Measurements from ENCODE around the gene S100P.

Gene S100P

DNA sequence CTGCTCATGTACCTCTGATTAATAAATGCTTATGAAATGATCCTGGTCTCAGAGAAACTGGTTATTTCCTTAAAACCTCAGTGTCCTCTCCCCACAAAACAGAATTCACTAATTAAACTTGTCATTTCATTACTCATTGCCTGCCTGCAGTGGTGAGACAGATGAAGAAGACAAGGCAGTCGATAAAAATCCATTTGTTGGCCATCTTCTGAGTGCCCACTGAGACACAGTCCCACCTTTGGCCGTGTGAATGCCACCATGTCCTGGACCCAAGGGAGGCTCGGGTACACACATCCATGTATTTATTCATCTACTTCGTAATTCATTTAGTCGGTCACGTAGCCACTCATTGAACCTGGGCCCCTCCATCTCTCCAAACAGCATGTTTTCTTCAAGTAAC is 3.5 kb downstream of the S100P start:
- no peak for DNase-seq (ENCODE audit: low read depth)

DNA sequence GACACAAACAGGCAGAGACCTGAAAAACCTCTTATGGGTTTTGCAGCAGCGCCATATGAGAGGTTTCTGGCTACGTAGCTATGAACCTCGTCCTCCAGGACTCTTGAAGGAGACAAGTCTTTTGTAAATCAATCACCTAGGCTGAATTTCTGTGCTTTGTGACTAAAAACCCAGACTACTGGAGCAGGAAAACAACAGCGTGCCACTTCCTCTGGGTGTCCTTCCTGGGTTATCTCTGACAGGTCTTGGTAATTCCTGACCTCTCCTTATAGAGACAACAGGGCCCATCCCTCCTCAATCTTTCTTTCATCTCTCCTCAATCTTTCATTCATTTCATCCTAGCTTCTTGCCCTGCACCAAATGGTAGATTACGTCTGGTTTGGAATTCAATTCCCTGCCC is 5.7 kb downstream of the S100P start:
- no peak for DNase-seq (ENCODE audit: low read depth)

DNA sequence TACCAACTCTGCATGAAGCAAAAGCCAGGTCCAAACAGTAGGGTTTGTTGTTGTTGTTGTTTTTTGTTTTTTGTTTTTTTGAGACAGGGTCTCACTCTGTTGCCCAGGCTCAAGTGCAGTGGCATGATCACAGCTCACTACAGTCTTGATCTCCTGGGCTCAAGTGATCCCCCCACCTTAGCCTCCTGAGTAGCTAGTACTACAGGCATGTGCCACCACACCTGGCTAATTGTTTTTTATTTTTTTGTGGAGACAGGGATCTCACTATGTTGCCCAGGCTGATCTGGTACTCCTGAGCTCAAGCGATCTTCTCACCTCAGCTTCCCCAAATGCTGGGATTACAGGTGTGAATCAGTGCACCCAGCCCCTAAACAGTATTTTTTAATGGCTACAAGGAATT is 6.2 kb downstream of the S100P start:
- no peak for DNase-seq (ENCODE audit: low read depth)

DNA sequence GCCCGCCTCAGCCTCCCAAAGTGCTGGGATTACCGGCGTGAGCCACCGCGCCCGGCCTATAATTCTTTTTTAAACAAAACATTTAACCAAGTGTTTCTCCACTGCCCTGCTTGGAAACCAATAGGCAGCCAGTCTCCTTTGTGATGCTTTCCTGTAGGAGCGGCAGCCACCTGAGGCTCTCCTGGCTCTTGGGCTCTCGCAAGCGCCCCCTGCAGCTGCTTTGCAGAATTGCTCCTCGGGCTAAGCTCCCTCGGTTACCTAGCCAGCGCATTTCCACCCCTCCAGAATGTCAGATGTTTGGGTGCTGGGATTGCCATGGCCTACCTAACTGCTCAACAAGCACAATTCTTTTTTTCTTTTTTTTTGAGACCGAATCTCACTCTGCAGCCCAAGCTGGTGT is 7.7 kb downstream of the S100P start:
- no peak for DNase-seq (ENCODE audit: low read depth)

DNA sequence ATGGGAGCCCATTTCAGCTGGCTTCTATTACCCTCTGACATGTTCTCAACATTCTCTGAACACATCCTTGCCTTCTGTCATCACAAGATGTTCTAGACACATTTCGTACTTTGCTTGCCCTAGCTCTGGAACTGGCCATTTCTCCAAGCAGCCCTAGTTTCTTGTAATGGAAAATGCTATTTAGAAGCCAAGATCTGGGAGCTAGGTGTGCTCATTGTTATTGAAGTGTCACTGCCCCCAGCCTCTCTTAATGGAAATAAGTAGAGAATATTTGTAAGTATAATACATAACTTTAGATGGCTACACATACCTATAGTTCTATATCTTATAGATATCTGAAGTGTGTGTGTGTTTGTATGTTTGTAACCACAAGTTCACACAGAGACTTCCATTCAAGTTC is 9.1 kb downstream of the S100P start:
- no peak for DNase-seq (ENCODE audit: low read depth)

DNA sequence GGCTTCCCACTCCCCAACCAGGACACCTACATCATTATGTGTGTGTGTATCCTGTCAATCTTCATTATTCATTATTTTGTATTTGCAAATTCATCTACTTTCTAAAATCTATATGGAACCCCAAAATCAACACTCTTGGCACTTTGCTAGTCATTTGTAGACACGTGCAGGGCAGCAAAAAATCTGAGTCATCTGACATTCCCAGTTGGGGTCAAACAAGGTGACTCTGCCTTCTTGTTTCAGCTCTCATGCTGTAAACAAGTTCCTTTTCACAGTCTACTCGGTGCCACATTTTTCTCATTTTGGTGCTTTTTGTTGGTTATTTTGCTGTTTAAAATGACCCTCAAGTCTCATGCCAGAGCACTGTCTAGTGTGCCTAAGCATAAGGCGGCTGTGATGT is 10.1 kb downstream of the S100P start:
- DNase-seq (ENCODE audit: low read depth): no peak

DNA sequence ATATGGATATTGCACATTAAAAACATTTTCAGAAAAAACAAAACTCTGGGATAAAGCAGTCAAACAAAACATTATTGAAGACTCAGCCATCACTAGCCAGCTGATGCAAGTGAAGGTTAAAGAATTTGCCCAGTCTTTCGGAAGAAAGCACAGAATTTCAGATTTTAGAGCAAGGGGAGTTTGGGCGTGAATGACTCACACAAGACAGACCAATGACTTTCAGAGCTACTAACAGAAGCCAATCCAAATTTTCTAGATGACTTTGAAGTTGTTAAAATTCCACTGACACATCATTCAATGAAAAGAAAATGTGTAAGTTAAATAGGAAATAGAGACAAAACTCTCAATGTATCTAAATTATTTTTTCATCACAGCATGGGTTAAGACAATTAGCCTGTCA is 12.0 kb downstream of the S100P start:
- DNase-seq (ENCODE audit: low read depth): no peak

DNA sequence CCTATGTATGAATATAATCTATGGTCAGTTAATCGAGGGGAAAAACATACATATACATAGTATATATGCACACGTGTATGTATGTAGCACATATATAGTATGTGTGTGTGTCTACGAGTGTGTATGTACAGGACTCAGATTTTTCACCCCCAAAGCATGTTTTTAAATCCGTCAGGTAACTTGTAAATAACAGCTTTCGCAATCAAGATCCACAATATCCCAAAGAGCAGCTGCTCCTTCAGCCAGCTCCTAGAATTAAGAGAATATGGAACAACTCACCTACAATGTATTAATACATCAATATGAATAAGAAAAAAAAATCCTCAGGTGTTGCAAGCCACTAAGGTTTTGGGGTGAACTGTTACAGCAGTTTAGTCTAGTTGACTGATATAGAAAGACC is 12.5 kb downstream of the S100P start:
- DNase-seq (ENCODE audit: low read depth): no peak

DNA sequence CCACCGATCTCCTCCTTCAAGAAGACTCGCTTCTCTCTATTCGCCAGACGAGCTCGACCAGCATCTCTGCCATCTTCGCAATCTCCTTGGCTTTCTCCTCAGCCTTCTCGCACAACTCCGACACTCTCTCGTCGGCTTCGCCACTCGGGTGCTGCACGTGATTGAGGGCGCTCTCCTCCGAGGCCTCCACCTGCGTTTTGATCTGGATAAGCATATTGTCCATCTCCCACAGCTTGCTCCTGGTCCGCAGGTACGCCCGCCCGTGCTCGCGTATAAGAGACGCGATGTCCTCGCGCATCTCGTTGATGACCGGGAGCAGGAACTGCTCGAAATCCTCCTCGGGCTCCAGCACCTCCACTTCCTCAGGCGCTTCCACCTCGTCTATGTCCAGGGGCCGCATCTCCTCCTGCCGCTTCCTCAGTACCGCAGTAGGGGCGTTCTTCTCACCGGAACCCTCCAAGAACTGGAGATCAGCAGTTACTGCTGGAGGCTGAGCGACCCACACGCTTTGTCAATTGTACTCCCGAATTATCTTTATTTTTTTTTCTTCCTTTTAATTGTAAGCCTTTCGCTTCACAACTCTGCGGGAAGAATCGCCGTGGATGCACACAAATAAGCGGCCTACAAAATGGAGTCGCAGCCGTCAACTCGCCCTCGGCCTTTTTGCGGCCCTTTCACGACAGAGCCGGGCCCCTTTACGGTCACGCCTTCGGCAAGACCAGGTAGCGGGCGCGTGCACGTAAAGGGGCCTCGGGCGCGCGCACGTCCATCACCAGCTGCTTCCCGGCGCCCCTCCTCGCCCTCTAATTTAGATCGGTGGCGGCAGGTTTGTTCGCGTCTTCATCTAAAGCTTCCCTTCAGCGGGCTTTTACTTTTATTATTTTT is 15.8 kb downstream of the S100P start, which contains the start of gene MRFAP1L1:
Gene MRFAP1L1 (minus strand): TSS at position 636 of the 885 bp plus-strand sequence. CDS start 236 bp downstream, at position 400.
- peak; percentile 94 for DNase-seq (ENCODE audit: low read depth)

DNA sequence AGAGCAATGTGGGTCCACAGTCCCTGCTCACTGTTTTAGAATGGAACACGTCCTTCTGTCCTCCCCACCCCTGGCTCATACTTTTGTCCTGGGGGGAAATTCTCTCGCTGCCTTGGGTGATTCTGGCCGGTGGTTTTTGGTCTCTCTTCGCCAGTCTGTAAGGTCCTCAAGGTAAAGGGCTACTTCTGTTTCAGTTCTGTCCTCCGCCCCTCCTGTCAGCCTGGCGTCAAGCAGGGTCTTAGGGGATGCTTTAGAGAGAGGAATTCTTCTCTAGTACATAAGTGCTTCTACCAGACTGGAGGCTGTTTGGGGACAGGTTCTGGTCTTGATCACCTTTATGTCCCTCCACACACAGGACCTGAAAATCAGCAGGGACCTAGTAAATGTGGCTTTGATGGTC is 16.6 kb downstream of the S100P start:
- DNase-seq (ENCODE audit: low read depth): no peak

DNA sequence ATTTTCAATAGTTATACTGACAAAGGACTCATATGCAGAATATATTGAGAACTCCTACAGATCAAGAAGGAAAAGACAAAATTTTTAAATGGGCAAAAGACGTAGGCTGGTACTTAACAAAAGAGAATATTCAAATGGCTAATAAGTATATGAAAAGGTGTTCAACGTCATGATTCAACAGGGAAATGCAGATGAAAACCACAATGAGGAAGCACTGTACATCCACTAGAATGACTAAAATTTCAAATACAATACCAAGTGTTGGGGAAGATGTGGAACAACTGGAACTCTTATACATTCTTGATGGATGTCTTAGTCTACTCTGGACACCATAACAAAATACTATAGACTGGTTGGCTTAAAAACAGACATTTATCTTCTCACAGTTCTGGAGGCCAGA is 17.3 kb downstream of the S100P start:
- no peak for DNase-seq (ENCODE audit: low read depth)

DNA sequence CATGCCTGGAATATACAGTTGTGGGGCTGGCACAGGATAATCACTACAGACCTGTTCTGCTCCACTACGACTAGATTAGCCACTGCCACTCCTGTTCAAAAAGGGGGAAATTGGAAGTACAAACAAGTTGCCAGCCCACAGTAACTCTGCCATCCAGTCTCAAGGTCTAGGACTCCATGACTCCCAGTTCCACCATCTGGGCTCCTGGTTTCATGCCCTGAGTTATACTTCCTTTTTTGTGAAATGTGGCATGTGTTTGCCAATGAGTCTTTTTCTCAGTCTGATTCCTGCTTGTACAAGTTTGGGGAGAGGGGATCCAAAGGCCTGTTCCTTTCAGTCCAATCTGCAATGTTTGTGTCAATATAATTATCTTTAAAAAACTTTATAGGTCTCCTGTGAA is 21.3 kb downstream of the S100P start:
- DNase-seq (ENCODE audit: low read depth): no peak

DNA sequence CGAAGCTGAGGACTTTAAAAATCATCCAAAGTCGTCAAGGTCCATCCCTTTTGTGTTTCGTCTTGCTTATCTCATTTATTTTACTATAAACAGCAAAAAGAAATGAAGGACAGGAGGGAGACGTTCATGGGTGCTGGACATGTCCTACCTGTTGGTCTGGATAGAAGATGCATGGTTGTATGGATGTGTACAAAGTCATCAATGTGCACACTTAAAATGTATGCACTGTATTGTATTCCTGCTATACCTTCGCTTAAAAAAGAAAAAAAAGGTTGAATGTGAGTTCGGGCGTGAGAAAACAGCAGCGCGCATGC is 22.0 kb downstream of the S100P start:
- DNase-seq (ENCODE audit: low read depth): no peak

DNA sequence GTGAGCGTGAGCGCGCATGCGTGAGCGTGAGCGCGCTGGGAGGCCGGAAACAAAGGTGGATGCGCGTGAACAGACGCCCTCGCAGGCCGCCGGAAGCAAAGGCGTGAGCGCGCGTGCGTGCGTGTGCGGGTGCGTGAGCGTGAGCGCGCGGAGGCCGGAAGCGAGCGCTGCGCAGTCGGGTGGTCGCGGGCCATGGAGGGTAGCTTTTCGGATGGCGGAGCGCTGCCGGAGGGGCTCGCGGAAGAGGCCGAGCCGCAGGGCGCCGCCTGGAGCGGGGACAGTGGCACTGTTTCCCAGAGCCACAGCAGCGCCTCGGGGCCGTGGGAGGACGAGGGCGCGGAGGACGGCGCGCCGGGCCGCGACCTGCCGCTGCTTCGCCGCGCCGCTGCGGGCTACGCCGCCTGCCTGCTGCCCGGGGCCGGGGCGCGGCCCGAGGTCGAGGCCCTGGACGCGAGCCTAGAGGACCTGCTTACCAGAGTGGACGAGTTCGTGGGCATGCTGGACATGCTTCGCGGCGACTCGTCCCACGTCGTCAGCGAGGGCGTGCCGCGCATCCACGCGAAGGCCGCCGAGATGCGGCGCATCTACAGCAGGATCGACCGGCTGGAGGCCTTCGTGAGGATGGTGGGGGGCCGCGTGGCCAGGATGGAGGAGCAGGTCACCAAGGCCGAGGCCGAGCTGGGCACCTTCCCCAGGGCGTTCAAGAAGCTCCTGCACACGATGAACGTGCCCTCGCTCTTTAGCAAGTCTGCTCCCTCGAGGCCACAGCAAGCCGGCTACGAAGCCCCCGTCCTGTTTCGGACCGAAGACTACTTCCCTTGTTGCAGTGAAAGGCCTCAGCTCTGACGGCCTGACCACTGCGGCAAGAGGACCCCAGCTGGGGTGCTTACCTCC is 22.6 kb downstream of the S100P start, which contains the start of gene BLOC1S4:
Gene BLOC1S4 (plus strand): TSS at position 157 of the 894 bp plus-strand sequence. CDS start 36 bp downstream, at position 193.
- peak; percentile 76 for DNase-seq (ENCODE audit: low read depth)

DNA sequence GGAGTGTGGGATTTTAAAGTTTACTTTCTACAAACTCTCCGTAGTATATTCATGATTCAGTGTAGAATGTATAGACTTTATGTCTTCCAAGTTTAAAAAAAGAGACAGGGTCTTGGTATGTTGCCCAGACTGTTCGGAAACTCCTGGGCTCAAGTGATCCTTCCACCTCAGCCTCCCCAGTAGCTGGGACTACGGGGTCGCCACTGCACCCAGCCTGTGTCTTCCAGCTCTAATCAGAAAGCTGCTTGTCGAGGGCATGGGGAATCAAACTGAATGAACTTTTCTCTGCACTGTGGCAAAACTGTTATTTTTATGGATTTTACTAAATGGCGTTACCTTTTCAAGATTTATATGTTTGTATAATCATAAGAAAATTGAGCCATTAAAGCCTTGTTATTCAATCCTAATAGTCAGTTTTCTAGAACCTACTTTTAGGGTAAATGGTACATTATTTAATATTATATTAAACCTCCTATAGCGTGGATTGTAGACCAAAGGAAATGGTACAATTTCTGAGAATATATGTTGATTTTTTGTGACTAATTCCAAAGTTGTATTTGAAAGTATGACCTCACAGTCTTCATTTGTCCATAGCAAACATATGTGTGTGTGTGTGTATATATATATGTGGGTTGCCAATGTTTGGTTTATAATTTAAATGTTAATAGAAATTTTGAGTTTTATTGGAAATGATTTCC is 23.4 kb downstream of the S100P start:
- no peak for DNase-seq (ENCODE audit: low read depth)

DNA sequence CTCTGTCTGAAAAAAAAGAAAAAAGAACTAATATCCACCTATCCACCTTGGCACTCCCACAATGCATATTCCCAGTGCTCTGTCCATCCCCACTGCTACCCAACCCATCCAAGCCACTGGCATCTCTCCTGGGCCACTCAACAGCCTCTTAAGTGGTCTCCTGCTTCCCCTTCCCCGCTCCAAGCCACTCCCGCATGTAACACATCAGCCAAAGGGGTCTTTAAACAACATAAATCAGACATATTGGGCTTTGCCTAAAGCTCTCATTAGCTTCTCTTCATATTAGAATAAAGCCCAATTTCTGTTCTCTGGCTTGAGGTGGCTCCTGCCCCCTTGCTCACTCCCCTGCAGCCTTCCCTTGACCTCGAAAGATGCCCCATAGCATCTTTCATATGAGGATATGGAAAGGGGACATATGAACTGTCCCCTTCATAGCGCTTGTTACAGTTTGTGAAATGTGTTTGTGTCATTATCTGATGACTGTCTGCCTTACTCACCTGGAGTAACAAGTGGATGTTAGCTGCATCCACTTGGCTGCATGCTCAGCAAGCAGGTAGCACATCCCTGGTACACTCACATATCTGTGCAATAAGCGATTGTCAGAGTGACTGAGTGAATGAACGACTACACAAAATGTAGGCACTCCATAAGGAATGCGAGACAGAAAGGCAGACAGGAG is 25.4 kb downstream of the S100P start:
- DNase-seq (ENCODE audit: low read depth): no peak

DNA sequence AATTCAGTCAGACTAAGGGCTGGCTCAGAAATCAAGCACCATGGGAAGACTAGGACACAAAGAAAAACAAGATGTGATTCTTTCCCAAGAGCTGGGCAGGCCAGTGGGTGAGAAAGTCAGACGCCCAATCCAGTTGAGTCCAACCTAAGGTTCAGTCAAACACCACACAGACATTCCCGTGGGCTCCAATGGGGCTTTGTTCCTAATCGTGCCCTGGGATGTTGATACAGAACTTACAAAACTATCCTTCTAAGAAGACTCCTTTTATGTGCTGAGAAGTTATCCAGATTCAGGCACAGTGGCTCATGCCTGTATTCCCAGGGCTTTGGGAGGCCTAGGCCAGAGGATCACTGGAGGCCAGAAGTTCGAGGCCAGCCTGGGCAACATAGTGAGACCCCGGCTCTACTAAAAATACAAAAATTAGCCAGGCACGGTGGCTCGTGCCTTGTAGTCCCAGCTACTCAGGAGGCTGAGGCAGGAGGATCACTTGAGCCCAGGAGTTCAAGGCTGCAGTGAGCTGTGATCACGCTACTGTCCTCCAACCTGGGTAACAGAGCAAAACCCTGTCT is 26.0 kb downstream of the S100P start:
- no peak for DNase-seq (ENCODE audit: low read depth)

DNA sequence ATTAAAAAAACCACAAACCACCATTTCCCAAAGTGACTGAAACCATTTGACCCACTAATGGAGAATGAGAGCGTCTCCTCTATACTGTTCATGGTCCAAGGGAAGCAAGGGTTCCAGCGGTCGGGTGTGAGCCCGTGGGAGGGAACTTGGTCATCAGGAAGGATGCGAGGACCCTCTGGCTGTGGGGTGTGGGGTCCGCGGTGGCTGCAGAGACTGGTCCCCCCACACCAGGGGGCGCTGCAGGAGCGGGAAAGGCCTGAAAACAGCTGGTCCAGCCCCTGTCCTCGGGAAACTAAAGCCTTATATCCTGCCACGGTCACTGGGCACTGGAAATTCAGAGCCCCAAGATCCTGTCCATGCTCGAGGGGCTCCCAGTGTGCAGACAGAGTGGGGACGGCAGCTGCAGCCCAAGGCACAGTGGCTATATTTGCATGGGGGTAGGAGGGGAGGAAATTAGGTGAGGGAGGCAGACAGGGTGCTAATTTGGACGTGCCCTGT is 26.6 kb downstream of the S100P start:
- DNase-seq (ENCODE audit: low read depth): peak; percentile 75

DNA sequence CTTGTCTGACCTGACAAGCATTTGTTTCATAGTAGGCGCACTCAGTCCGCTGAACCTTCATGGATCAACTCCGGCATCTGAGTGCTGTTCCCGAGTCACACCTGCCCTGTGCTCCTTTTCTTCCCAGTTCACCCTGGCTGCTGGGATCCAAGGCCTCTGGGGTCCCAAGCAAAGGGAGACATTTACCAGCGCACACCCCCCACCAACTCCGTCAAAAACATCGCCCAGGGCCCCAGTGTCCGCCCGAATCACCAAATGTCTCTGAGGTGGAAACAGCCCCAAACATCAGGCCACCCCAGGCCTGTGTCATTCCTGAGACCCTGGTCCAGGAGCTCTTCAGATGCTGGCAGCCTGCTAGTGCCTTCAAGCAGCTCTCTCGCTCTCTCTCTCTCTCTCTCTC is 27.4 kb downstream of the S100P start:
- no peak for DNase-seq (ENCODE audit: low read depth)

DNA sequence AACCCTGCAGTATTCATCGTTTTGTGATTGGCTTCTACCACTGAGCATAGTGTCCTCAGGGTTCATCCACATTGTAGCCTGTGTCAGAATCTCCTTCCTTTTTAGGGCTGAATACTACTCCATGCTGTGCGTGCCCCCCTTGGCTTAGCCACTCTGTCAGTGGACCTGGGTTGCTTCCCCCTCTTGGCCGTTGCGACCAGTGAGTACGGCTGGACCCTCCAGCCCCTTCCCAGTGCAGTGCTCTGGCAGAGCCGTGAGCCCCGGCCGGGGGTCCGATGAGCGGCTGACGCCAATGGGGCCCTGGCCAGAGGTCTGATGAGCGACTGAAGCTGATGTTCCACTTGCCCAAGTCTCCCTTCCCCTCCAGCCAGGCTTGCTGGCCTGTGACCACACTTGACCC is 29.2 kb downstream of the S100P start:
- DNase-seq (ENCODE audit: low read depth): no peak

DNA sequence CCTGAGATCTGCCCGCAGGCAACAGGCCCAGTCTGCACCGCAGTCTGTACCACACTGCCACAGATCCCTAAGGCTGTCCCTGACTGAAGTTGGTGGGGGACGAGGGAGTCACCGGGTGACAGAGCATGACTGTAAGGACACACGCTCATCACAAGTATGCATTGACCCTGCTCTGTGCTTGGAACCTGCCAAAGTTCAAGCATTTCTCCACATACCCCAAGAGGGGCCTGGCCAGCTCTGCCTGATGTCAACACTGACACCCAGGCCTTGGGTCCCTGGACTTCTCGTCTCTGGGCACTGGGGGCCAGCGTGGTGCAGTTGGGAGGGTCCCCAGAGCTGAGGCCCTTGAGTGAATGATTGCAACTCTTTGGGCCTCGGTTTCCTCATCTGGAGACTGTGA is 30.2 kb downstream of the S100P start:
- DNase-seq (ENCODE audit: low read depth): no peak
